Inferior parietal cortex (tissue), 1 donor: ENCODE results near the gene DDR1.
"Not testable (repeated sequence)": the region's sequence is repeated elsewhere in the genome, so short reads cannot be mapped to it uniquely, and the experiment has no call there.

Experiments used
- DNase-seq: peaks from one replicate; pipeline ENCODE4 v3.0.0-alpha.2; 2016; ENCODE audit errors: extremely low spot score

The DDR1 gene

DNA sequence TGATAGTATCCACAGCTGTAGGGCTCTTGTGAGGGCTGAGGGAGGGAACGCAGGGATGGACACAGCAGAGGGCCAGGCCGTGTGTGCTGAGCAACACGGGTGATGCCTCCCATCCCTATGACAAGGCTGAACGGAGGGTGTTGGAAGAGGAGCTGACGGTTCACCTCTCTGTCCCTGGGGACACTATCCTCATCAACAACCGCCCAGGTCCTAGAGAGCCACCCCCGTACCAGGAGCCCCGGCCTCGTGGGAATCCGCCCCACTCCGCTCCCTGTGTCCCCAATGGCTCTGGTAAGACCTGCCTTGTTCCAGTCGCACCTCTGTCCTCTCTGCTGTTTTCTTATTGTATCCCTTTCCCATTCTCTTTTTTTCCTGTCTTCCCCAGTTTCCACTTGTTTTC, 10.1 kb downstream of the DDR1 start:
- no peak for DNase-seq

- no peak for DNase-seq
Measured at GRCh38 chr6:30894935-30895334, 10.6 kb downstream of the DDR1 start.

GRCh38 chr6:30895343-30895742, 11.0 kb downstream of the DDR1 start:
- DNase-seq, result no peak

DNA sequence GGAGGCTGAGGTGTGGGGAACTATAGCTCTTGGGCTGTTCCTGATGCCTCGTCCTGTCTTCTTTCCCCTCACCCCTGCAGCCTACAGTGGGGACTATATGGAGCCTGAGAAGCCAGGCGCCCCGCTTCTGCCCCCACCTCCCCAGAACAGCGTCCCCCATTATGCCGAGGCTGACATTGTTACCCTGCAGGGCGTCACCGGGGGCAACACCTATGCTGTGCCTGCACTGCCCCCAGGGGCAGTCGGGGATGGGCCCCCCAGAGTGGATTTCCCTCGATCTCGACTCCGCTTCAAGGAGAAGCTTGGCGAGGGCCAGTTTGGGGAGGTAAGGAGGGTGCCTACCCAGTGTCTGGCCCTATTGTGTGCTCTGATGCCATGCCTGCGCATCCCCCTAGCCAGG, 12.2 kb downstream of the DDR1 start:
- no peak for DNase-seq

GRCh38 chr6:30897882-30898281, 13.6 kb downstream of the DDR1 start:
- no peak for DNase-seq

DNA sequence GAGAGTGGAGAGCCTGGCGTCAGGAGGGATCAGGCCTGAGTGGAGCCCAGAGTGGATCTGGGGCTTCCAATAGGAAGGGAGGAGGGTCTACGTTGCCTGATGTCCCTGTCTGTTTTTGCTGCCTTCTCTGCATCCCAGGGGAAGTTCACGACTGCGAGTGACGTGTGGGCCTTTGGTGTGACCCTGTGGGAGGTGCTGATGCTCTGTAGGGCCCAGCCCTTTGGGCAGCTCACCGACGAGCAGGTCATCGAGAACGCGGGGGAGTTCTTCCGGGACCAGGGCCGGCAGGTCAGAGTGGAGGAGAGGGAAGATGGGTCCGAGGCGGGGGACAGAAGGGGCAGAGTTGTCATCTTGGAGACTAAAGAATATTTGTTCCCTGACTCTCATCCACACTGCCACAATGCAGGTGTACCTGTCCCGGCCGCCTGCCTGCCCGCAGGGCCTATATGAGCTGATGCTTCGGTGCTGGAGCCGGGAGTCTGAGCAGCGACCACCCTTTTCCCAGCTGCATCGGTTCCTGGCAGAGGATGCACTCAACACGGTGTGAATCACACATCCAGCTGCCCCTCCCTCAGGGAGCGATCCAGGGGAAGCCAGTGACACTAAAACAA, 14.5 kb downstream of the DDR1 start:
- no peak for DNase-seq

GRCh38 chr6:30900863-30901417, 16.6 kb downstream of the DDR1 start:
- no peak for DNase-seq

DNA sequence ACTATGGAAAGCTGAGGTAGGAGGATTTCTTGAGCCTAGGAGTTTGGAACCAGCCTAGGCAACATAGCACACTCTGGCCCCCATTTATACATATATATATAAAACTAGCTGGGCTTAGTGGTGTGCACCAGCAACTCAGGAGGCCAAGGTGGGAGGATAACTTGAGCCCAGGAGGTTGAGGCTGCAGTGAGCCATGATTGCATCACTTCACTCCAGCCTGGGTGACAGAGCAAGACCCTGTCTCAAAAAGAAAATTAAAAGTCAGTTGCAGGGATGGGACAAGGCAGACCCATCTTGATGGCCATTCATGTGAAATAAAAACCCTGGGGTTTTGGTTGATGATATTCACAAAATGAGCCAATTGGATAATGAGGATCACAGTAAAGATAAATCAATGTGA, 17.1 kb downstream of the DDR1 start:
- no peak for DNase-seq

DNA sequence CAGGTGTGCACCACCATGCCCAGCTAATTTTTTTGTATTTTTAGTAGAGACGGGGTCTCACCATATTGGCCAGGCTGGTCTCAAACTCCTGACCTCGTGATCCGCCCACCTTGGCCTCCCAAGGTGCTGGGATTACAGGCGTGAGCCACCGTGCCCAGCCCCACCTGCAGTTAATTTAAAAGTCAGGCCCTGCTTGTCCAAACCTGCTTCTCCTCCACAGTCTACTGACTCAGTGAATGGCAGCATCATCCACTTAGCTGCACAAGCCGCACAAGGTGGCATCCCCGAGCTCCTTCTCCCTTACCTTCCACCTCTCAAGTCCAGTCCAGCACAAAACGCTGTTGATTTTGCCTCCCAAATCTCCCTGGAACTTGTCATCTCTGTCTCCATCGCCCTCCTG, 17.9 kb downstream of the DDR1 start:
- not testable (repeated sequence) for DNase-seq

DNA sequence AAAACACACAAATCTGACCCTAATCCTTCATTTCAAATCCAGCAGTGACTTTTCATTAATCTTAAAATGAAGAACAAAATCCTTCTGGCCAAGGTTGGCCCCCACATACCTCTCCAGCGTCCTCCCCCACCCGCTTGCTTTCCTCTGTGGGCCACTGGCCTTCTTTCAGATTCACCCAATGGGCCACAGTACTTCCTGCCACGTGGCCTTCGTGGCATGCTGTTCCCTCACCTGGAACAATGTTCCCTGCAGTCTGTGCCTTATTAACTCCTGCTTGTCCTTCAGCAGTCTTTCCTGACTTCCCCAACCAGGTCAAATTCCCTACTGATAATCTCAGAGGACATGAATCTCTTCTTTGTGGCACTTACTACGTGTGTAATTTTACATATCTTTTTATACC, 18.4 kb downstream of the DDR1 start:
- no peak for DNase-seq

- DNase-seq, result no peak
Measured at GRCh38 chr6:30903236-30903635, 18.9 kb downstream of the DDR1 start.

DNA sequence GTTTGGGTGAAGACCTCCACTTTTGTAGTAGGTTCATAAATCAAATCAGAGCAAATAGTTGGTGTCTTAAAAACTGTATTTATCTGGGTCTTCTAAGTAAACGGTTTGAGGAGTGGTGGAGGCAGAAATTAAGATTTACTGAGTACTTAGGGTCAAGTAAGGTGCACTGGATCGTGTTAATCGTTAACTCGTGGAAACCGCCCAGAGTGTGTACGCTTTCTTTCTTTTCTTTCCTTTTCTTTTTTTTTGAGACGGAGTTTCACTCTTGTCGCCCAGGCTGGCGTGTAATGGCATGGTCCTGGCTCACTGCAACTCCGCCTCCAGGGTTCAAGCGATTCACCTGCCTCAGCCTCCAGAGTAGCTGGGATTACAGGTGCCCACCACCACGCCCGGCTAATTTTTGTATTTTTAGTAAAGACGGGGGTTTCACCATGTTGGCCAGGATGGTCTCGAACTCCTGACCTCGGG, 23.0 kb downstream of the DDR1 start:
- DNase-seq, result not testable (repeated sequence)

DNA sequence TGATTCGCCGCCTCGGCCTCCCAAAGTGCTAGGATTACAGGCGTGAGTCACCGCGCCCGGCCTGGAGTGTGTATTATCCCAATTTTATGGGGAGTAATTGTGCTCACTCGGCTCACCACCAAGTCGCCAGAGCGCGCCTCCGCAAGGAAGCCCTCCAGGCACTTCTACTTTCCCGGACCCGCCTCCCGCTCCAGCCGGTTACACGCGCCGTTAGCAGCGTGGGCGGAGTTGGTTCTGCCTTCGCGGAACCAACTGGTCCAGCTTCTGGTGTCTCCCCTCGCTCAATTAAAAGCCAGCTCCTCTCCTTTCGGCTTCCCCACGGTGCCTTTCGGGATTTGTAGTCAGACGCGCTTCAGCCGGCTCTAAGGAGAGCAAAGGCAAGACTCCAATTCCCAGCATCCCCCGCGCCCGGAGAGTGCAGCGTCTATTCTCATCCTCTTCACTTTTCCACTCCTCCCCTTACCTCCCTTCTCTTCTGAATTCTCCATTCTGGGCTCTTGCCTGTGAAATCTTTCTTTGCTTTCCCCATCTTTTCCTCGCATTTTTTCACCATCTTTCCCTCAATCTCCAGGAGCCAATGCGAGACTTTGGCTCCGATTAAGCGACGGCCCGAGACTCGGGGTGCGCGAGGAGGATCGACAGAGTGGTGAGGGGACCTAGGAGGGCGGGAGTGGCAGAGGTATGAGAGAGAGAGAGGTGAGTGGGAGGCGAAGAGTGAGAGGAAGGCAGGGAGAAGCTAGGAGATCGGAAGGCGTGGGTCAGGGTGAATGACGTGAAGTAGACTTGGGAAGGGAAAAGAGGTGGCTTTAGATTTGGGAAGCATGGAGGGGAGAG, 23.7 kb downstream of the DDR1 start, which contains the start of gene GTF2H4:
Gene GTF2H4 (plus strand): TSS at position 450 of the 834 bp plus-strand sequence.
- DNase-seq, result peak; percentile 99

DNA sequence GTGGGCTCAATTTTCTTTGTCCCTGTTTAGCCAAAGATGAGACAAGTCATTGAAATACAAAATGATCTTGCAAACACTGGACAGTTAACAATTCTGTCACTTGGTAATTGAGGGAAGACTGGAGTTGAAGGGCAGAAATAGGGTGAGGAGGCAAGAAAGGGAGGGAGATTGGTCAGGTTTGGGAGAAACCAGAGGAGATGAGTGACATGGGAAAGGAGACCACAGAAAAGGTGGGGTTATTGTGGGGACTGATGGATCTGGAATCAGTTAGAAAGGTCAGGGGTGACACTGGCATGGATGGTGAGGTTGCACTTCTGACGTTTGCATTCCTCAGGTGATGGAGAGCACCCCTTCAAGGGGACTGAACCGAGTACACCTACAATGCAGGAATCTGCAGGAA, 24.4 kb downstream of the DDR1 start:
- DNase-seq, result no peak

GRCh38 chr6:30910473-30910872, 26.2 kb downstream of the DDR1 start:
- DNase-seq, result not testable (repeated sequence)

- no peak for DNase-seq
Measured at GRCh38 chr6:30912746-30913520, 28.6 kb downstream of the DDR1 start.

- DNase-seq, result peak; percentile 15
Measured at GRCh38 chr6:30913721-30914075, 29.4 kb downstream of the DDR1 start.

- peak; percentile 93 for DNase-seq
Measured at GRCh38 chr6:30914076-30914853, 29.9 kb downstream of the DDR1 start, which contains the start of gene VARS2. VARS2 (plus strand) TSS chr6:30914238; CDS start chr6:30914837, 599 bp downstream.

DNA sequence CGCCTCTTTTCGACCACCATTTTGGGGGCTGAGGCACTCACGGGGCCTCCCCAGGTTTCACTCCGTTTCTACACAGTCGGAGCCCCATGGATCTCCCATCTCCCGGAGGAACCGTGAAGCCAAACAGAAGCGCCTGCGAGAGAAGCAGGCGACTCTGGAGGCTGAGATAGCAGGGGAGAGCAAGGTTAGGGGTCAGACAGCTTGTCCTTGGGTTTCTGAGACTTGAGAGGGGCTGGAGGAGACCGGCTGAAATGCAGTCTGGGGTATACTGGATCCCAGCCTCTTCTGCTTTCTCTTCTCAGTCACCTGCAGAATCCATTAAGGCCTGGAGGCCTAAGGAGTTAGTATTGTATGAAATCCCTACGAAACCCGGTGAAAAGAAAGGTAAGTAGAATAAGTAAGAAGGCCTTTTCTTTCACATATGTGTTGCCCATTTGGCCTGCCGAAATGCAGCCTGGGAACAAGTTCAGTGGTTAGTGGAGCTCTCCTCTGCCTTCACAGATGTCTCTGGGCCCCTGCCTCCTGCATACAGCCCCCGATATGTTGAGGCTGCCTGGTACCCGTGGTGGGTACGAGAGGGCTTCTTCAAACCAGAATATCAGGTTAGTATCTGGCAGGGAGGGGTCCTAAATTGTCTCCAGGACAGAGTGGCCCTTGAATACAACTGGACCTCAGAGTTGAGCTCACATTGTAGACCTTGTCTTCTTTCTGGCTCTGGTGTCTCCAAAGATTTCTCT, 30.7 kb downstream of the DDR1 start:
- DNase-seq, result peak; percentile 36

- peak; percentile 83 for DNase-seq
Measured at GRCh38 chr6:30915591-30915946, 31.2 kb downstream of the DDR1 start.

DNA sequence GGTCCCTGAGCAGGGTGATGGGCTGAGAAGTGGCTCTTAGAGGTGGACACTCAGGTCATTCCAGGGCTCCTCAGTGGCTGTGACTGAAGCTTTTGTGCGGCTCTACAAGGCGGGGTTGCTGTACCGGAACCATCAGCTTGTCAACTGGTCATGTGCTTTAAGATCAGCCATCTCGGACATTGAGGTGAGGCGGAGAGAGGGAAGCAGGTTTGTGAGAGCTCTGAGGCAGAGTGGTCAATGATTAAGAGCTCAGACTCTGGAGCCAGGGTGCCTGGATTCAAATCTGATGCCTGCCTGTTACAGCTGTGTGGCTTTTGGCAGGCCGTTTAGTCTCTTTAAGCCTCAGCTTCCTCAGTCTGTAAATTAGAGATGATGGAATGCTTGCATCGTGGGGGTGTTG, 32.7 kb downstream of the DDR1 start:
- DNase-seq, result no peak
